Hematopoietic multipotent progenitor cell treated with erythropoietin and hydrocortisone succinate and interleukin-3 and kit ligand, for 4 days (in vitro differentiated cells): ENCODE measurements around the gene WBP2.
A peak's percentile ranks its signal among the peaks of the same experiment; 100 is the strongest.

Source experiments
- DNase-seq: peaks from one replicate; pipeline ENCODE4 v3.0.0-alpha.2; 2015

The WBP2 gene

DNA sequence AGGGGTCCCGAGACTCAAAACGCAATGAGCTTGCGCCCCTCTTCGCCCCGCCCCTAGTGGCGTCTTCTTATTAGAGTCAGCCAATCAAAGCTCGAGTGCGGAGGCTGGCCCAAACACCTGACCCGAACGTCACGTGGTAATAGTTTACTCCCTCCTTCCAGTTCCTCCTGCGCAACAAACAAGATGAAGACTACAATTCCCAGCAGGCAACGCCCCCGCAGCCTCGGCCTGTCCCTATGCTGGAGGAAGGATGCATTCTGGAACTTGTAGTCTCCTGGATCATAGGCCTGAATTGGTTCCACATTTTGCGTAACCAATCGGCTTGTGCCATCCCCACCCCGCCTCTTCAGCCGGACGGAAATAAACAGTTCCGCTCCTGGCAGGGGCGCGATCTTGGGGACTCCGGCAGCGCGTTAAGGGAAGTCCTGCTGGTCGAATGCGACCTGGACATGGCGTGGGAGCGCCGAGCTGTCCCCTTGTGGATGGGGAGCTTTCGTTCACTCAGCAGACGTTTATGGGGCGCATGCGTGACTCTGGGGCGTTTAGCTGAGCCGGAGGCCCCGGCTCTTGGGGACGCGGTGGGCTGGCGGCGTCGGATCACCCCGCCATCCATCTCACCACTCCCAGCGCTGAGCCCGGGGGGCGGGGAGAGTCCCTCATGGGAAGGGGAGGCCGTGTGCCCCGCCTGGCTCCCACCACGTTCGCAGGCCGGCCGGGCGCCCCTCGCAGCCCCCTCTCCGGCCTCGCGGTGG lies at the start of gene WBP2:
Gene WBP2 (minus strand): TSS at position 26 of the 752 bp plus-strand sequence. CDS start 38 bp downstream, outside the sequence.
- DNase-seq, result peak; percentile 100

DNA sequence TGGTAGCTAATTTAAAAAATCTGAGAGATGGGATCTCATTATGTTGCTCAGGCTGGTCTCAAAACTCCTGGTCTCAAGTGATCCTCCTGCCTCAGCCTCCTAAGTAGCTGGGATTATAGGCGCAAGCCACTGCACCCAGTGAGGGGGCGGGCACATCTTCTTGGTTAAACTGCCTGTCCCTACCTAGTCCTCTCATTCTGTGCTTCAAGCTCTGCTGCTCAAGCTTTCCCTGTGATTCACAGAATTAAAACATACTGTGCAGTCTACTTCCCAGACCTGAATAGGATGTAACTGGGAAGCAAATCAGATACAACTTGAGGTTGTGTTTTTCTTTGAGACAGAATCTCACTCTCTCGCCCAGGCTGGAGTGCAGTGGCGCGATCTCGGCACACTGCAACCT lies 47.3 kb upstream of the WBP2 start:
- no peak for DNase-seq

DNA sequence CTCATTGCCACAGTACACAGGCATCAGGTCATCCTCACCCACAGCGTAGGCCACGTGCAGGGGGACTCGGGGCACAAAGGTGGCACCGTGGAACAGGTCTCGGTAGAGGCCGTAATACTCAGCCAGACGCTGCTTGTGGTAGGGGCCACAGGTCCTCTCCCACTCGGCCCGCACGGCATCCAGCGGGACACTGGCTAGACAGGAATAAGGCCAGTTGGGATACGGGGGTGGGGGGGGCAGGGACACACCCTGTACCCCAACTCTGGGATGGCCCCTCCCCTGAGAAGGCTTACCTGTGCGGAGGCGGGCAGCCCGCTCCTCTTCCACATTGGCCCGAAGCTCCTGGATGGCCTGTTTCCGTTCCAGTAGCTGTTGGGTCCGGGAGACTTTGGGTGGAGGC lies 46.6 kb upstream of the WBP2 start:
- no peak for DNase-seq

DNA sequence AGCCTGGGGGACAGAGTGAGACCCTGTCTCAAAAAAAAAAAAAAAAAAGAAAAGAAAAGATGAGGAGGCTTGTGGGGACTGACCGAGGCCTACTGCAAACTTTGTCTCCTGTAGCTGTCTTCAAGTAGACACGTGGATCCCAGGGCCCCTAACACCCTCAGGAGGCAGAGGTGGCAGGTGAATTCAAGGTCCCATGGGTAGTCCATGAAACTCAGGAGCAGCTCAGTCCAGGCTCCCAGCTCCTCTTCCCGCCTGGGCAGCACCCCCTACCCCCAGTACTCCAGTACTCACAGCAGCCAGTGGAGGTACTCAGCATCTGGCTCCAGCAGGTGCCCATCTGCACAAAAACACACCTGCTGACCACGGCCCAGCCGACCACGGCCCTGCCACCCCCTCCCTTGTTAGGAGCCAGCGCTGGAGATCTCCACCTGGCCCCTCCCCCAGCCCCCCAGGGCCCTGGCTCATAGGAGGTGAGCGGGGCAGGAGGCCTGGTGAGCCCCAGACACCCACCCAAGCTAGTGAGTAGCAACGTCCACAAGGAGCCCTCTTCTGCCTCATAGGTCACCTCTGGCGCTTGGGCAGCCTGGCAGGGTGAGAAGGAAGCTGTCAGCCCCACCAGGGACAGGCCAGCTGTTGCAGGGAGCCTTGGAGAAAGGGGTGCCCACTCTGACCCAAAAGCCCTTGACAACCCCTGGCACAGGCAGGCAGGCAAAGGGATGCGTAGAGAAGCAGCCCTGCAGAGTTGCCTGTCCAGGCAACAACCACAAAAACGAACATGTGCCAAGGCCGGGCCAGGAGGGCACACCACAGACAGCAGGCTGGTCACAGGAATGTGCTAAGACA lies 45.8 kb upstream of the WBP2 start:
- no peak for DNase-seq

DNA sequence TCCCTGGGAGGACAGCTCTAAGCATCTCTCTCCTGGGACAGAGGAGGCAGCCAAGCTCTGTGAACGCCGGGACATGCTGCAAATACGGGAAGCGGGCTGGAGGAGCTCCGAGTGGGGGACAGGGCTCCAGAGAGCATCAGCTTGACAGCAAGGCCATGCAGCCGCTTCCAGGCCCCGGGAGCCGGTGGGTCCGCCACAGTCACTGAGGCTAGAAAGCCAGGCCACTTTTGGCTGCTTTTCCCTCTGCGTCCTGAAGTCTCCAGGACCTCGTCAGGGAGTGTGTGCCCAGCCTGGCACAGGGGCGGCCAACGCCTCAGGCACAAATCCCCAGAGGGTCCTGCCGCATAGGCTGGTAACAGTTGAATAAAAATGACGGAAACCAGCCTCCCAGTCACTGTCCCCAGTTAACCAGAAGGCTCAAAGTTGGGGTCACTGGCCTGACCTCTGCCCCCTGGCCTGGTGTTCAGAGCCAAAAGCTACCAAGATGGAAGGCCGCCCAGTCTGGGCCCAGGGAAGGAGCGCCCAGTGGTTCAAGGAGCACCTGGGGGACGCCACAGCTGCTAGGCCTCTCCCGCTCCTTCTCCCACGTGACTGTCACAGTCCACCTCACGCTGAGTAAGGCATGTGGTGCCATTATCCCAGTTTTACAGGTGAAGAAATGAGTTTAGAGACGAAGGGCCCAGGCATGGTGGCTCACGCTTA lies 44.8 kb upstream of the WBP2 start:
- no peak for DNase-seq

DNA sequence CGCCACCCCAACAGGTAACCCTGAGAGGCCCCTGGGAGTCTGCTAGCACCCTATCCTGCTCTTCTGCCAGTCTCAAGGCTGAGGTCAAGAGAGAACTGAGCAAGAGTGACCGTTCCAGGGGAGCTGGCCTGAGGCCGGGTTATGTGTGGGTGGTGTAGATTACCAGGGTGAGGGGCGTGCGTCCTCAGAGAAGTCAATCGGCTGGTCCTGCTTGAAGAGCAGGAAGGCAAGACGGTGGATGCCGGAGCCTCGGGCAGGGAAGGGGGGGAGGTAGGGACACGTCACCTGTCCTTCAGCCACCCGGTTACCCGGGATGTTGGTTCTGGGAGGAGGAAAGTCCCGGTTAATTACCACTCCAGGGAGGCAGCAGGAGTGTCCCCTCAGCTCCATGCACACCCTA lies 44.2 kb upstream of the WBP2 start:
- DNase-seq, result no peak

DNA sequence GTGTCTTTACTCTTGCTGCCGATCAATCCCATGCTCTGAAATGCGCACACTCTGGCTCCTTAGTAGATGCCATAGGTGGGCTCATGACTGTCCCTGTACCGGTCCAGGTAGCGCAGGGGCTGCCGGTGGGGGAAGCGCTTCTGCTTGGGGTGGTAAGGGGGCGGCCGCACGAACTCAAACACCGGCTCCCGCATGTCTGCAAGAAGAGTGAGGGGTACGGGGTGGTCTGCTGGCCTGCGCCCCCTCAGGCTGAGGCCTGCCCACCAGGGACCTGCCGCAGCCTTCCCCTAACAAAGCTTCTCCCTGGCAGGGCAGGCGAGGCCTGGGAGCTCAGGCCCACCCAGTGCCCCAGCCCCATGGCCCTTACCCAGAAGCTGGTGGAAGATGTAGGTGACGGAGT lies 43.7 kb upstream of the WBP2 start:
- no peak for DNase-seq

DNA sequence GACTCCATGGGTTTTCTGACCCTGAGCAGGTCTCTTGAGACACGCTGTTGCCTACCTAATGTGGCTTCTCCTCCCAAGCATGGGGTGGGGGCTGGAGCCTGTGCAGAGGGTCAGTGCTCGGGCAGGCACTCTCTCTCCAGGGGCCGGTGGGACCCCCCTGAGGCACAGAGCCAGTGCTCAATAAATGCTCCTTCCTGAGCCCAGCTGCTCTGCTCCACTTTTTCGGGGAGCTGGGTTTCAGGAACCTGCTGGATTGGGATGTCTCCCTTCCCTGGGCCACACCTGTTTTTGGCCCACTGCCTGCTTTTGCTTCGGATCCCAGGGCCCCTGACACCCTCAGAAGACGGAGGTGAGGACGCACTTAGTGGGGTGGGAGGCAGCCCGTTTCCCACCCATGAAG lies 42.9 kb upstream of the WBP2 start:
- no peak for DNase-seq

DNA sequence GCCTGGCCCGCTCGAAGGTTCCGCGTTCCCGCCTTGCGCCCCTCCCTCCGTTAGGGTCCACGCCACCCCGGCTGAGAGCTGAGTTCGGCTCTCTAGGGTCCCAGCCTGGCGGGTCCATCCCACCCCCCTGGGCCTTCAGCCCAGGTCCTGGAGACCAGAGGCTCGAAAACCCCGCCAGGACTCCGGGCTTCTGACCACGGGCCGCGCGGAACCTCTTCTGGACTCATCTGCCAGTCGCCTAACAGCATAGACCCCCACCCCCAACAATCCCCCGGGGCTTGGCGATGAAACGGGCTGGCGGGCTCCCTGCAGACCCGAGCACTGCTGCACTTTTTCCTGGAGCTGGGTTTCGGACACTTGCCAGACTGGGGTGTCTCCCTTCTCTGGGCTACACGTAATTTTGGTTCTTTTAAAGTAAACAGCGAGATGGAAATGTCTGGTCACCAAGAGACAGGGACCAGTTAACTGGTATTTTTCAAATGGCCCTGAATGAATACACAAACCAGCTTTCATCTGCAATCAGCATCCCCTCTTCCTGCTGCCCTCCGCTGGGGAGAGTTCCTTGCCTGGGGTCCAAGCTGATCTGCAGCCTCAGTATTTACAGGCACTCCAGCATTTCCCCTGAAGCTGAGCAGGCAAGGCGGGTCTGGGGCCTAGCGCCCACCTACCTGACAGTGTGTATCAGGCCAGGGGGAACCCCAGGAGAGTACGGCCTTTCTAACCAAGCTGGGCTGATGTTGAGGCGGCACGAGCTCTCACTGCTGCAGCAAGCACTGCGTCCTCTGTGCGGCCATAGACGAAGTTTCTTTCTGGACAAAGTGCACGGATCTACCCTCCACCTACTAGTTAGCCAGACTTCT lies 42.3 kb upstream of the WBP2 start:
- no peak for DNase-seq

DNA sequence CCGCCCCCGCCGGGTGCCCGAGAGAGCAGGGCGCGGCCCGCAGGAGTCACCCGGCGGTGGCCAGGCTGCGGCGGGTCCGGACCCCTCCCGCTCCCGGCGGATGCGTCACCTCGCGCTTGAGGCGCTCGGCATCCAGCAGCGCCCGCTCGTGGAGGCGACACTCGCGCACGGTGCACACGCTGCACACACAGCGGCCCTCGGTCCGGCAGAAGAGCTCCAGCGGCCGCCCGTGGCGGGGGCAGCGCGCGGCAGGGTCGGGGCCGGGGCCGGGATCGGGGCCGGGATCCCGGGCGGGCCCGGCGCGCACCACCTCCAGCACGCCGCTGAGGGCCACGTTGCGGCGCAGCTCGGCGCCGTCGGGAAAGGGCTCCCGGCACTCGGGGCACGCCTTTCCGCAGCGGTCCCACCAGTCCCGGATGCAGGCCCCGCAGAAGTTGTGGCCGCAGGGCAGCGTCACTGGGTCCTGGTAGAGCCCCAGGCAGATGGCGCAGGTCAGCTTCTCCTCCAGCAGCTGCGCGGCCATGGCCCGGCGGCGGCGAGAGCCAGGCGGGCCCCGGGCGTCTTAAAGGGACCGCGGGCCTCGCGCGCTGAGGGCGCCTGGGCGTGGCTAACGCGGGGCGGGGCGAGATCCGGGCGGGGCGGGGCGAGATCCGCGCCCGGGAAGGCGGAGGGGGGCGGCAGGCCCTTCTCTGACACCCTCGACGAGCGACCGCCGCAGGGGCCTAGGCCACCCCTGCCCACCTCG lies 41.5 kb upstream of the WBP2 start, which contains the start of gene TRIM65:
Gene TRIM65 (minus strand): TSS at position 537 of the 745 bp plus-strand sequence. CDS start 14 bp downstream, at position 523.
- DNase-seq, result peak; percentile 92

DNA sequence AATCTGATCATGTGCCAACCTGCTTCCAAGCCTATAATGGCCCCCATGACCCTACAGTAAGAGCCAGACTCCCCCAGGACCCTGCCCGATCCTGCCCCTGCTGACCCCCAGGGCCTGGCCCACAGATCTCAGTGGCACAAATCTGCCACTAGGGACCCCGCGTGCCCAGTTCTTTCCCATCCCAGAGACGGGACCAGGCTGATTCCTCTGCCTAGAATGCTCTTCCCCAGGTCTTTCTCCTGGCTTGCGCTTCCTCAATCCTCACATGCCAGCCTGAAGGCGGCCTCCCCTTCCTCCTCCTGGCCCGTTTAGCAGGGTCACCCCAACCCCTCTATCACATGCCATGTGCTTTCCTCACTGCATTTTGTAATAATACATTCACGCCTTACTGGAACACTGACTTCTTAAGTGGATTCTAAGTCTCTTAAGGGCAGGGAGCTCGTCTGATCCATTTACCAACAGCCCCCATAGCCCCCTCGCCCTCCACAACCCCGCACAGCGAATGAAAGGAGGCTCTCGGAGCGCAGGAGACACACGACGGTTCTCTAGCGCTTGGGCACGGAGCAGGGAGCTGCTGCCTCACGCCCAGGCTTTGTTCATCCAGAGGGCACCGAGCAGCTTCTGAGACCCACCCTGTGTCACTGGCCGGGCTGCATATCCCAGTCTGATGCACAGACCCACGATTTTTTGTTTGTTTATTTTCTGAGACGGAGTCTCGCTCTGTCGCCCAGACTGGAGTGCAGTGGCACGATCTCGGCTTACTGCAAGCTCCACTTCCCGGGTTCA lies 40.4 kb upstream of the WBP2 start:
- peak; percentile 68 for DNase-seq

DNA sequence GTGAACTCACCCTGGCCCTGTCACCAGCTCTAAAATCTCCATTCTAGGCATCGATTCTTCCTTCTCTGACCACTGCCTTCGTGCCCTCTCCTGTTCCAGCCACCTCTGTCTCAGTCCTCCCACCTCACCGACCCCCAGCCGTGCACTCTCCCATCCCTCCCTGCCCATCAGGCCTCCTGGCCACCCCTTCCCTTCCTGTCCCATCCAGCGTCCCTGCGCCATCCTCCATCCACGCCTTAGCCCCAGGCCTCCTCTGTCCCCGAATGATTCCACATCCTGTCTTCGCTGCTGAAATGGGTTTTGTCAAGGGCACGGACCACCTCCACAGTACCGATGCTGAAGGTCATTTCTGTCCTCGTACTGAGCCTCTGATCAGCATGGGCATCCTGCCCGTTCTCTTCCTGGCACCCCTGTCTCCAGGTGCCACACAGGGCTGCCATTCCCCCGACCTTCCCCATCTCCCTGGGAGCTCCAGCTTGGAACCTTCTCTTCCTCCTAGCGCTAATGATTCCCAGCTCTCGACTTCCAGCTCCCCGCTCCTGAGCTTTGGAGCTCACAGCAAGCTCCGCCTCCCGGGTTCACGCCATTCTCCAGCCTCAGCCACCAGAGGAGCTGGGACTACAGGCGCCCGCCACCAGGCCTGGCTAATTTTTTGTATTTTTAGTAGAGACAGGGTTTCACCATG lies 39.1 kb upstream of the WBP2 start:
- DNase-seq, result no peak

DNA sequence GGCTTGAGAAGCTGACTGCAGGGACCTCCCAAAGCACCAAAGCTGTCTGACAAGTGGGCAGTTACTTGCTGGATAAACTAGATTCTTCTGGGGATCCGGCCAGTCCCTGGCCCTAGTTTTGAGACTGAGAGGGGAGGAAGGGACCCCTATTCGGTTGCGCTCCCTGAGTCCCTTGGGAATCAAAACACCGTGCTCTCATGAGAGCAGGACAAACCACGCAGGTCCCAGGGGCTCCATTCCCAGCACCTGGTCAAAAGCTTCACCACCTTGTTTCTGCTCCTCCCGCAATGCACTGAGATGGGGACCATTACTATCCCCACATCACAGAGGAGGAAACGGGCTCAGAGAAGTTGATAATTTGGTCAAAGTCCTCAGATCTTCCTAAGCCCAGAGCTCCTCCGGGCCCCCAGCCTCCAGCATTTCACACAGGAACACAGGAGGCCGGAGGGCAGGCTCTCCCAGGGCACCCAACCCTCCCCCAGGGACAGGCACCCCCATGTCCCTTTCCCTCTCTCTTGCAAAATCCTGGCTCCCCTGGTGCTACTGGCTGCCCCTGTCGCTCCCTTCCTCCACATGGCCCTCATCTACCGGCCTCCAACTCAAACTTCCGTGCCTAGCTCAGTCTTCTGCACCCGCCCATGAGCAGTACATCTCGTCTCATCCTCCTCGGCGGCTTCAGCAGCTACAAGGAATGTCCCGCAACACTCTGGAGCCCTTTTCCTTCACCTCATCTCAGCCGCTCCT lies 38.3 kb upstream of the WBP2 start:
- DNase-seq, result no peak

DNA sequence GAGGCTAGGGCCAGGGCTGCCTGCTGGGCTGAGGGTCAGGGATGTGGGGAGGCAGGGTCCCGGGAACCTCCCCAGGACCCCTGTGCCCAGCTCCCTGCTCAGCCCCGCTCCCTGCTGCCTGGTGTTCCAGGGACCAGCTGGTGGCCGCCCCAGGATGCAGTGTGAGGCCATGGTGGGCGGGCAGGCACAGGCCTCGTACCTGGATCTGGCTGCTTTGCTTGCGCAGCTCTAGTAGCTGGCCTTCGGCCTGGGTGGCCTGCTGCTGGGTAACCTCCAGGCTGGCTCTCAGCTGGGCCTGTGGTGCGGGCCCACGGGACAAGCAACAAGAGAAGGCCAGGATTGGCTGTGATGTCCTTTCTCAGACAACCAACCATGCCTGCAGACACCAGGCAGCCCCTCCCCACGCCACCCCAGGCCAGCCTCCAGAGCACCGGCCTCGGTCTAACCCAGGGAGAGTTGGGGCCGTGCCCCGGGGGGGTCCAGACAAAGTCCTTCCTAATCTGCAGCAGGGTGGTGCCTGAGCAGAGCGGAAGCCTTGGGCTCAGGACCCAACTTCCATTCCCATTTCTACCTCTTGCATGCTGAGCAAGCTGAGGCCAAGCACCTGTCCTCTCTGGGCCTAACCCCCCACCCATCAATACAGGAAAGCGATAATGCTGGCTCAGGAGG lies 37.6 kb upstream of the WBP2 start:
- DNase-seq, result no peak

DNA sequence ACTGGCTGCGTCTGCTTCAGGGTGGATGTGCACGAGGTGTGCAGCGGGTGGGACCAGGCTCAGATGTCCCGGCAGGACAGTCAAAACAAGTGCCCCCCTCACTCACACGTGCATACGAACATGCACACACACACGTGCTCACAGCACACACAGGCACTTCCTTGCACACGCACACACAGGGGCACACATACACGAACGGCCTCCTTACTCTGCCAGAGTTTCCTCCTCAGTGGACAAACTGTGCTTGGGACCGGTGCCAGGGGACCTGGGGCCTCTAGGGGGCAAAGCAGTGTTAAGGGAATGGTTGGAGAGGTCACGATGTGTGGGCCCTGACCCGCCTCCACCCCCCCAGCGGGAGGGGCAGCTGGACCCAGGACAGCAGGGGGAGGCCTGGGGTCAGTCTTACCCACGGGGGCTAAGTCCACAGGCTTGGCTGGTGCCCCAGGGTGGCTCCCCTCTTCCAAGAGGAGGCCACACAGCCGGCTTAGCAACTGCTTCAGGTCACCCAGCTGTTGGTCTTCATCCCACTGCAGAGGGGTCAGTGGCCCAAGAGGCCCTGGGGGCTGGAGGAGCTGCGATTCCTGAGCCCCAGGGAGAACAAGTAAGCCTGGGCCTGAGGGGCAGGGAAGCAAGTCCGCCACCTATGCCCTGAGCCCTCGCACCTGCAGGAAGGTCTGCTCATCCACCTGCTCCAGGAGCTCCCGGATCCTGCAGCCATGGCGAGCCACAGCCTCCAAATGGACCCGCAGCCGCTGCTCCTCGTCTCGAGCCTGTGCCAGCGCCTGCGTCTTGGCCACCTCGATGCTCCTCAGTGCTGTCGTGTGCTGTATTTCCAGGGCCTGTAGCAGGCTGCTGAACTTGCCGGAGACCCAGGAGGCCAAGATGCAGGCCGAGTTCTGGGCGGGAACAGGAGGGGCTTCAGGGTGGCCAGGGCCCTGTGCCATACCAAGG lies 36.7 kb upstream of the WBP2 start:
- DNase-seq, result no peak

DNA sequence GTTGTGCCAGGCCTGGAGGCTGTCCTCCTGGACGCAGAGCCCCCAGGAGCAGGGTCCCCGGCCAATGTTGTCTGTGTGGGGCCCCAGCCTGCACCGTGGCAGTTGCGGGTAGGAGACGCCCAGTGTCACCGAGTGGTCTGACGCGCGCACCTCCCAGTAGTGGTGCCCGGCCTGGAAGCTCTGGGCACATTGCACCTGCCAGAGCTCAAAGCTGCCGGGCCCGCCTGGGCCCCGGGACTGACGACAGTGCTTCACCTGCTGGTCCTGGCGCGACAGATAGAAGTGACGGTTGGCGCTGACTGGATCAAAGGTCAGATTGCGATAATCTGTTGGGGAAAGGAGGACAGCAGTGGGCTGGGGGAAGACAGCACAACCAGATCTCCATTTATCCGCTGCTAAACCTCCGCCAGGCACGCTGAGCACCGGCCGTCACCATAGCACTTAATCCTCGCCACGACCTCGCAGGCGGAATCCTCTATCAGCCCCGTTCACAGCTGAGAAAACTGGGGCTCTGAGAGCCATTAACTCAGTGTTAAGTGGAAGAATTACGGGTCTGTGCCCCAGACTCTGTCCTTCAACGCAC lies 36.0 kb upstream of the WBP2 start:
- DNase-seq, result no peak

DNA sequence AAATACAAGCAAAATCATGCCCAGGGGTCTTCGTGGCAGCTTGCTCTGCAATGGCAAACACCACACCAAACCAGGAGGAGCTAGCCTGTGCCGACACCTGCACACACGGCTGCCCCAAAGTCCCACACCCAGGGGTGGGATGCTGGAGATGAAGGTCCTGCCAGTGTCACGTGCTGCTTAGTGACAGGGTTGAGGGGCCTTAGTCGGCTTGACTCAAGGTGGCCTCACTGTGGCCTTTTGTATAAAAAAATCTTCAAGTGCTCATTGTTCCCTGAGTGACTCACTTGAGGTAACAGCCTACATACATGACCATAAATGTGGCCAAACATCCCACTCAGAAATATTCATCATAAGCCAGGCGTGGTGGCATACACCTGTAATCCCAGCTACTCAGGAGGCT lies 34.3 kb upstream of the WBP2 start:
- peak; percentile 52 for DNase-seq
